IgD-negative memory B cell (primary cell): ENCODE results near the gene YWHAG. TPM values are rescaled to one million over a fixed set of nuclear protein-coding genes. Genes with fewer than 3 reads are reported as not detected.
"Not testable (repeated sequence)": the region's sequence is repeated elsewhere in the genome, so short reads cannot be mapped to it uniquely, and the experiment has no call there.

Experiments used
- H3K27ac Mint-ChIP-seq, 3 donors: one replicate each; pipeline ENCODE4 v1.8.0; 2020 to 2022; ENCODE audit warnings: mild to moderate bottlenecking in 3 of 3, mixed read lengths in 3 of 3, moderate library complexity in 1 of 3
- H3K27me3 Mint-ChIP-seq: one replicate; pipeline ENCODE4 v1.8.0; 2021; ENCODE audit warnings: mixed read lengths
- H3K36me3 Mint-ChIP-seq: one replicate; pipeline ENCODE4 v1.8.0; 2020; ENCODE audit warnings: mild to moderate bottlenecking, mixed read lengths
- H3K4me1 Mint-ChIP-seq, 3 donors: one replicate each; pipeline ENCODE4 v1.8.0; 2020 to 2022; ENCODE audit warnings: mixed read lengths in 3 of 3, mild to moderate bottlenecking in 1 of 3
- H3K4me3 Mint-ChIP-seq, 4 donors: one replicate each; pipeline ENCODE4 v1.8.0; 2020 to 2022; ENCODE audit warnings: mild to moderate bottlenecking in 4 of 4, mixed read lengths in 4 of 4, moderate library complexity in 3 of 4
- H3K9me3 Mint-ChIP-seq, 3 donors: one replicate each; pipeline ENCODE4 v1.8.0; 2020 to 2021; ENCODE audit warnings: mixed read lengths in 3 of 3, mild to moderate bottlenecking in 1 of 3
- polyA plus RNA-seq: library from polyadenylated mRNA; unstranded; fragments of 300-500 nt; fragmentation: Illumina TruSeq; gene quantifications from one replicate; pipeline ENCODE4 v1.2.3, GENCODE V29; 2021

The YWHAG gene
- polyA plus RNA-seq, 1 donor from 2014 or later = 3.5 TPM

- H3K27me3 Mint-ChIP-seq = peaks cover 5% of the 10 kb centered on the region
- no peak overlapping the region for H3K27ac Mint-ChIP-seq
Observed at GRCh38 chr7:76292213-76292573, 66.6 kb downstream of the YWHAG start.

GRCh38 chr7:76291351-76292212, 67.2 kb downstream of the YWHAG start:
- H3K27ac Mint-ChIP-seq = no peak overlapping the region
- no peaks in the 10 kb centered on the region for H3K9me3 Mint-ChIP-seq

More at GRCh38 chr7:76292213-76292573, 66.6 kb downstream of the YWHAG start:
- H3K9me3 Mint-ChIP-seq = no peaks in the 10 kb centered on the region
- no peaks in the 10 kb centered on the region for H3K36me3 Mint-ChIP-seq
- H3K4me1 Mint-ChIP-seq = peaks cover 0 to 7% (median 5%) of the 10 kb centered on the region in 3 donors
- no peak overlapping the region for H3K4me3 Mint-ChIP-seq

GRCh38 chr7:76290847-76291350, 67.9 kb downstream of the YWHAG start:
- not testable (repeated sequence) for H3K36me3 Mint-ChIP-seq, H3K4me1 Mint-ChIP-seq, H3K4me3 Mint-ChIP-seq, H3K9me3 Mint-ChIP-seq, H3K27me3 Mint-ChIP-seq, H3K27ac Mint-ChIP-seq

More at GRCh38 chr7:76291351-76292212, 67.2 kb downstream of the YWHAG start:
- H3K4me3 Mint-ChIP-seq = no peak overlapping the region
- peaks cover 5% of the 10 kb centered on the region for H3K27me3 Mint-ChIP-seq
- H3K36me3 Mint-ChIP-seq = no peaks in the 10 kb centered on the region
- H3K4me1 Mint-ChIP-seq = peaks cover 0 to 7% (median 5%) of the 10 kb centered on the region in 3 donors

- no peaks in the 10 kb centered on the region for H3K36me3 Mint-ChIP-seq
- H3K27me3 Mint-ChIP-seq = peaks cover 17% of the 10 kb centered on the region
- H3K9me3 Mint-ChIP-seq = no peaks in the 10 kb centered on the region
- no peak overlapping the region for H3K27ac Mint-ChIP-seq
- H3K4me1 Mint-ChIP-seq = peaks cover 0 to 6% (median 4%) of the 10 kb centered on the region in 3 donors
- H3K4me3 Mint-ChIP-seq = no peak overlapping the region
Observed at GRCh38 chr7:76286842-76287403, 71.9 kb downstream of the YWHAG start.

GRCh38 chr7:76285604-76286374, 73.0 kb downstream of the YWHAG start:
- H3K27ac Mint-ChIP-seq = no peak overlapping the region
- H3K27me3 Mint-ChIP-seq = peaks cover 22% of the 10 kb centered on the region
- peaks cover 0 to 6% (median 4%) of the 10 kb centered on the region in 3 donors for H3K4me1 Mint-ChIP-seq

GRCh38 chr7:76283254-76284159, 75.3 kb downstream of the YWHAG start:
- Mint-ChIP-seq H3K27me3 (peaks cover 27% of the 10 kb centered on the region), H3K36me3 (no peaks in the 10 kb centered on the region), H3K27ac (no peak overlapping the region), H3K4me3 (peak overlapping the region; percentile 52 to 85 (median 70)), H3K9me3 (peaks cover 0 to 2% (median 0%) of the 10 kb centered on the region in 3 donors), H3K4me1 (peaks cover 4 to 8% (median 8%) of the 10 kb centered on the region in 3 donors)

More at GRCh38 chr7:76285604-76286374, 73.0 kb downstream of the YWHAG start:
- H3K9me3 Mint-ChIP-seq = peaks cover 0 to 2% (median 0%) of the 10 kb centered on the region in 3 donors
- no peaks in the 10 kb centered on the region for H3K36me3 Mint-ChIP-seq
- H3K4me3 Mint-ChIP-seq = no peak overlapping the region

GRCh38 chr7:76282344-76283253, 76.2 kb downstream of the YWHAG start:
- Mint-ChIP-seq H3K27ac (no peak overlapping the region), H3K27me3 (peaks cover 27% of the 10 kb centered on the region), H3K36me3 (no peaks in the 10 kb centered on the region), H3K4me1 (peaks cover 4 to 8% (median 8%) of the 10 kb centered on the region in 3 donors), H3K4me3 (peak overlapping the region in 2 of 4 donors; percentile 83 to 90), H3K9me3 (peaks cover 0 to 2% (median 0%) of the 10 kb centered on the region in 3 donors)

- Mint-ChIP-seq H3K4me1 (peaks cover 4 to 8% (median 8%) of the 10 kb centered on the region in 3 donors), H3K4me3 (peak overlapping the region in 3 of 4 donors; percentile 58 to 90 (median 83)), H3K9me3 (peaks cover 0 to 2% (median 0%) of the 10 kb centered on the region in 3 donors), H3K27me3 (peaks cover 28% of the 10 kb centered on the region), H3K36me3 (no peaks in the 10 kb centered on the region), H3K27ac (no peak overlapping the region)
Observed at GRCh38 chr7:76281706-76282343, 77.0 kb downstream of the YWHAG start.

GRCh38 chr7:76281006-76281705, 77.6 kb downstream of the YWHAG start:
- H3K27ac Mint-ChIP-seq = no peak overlapping the region
- peaks cover 4 to 8% (median 8%) of the 10 kb centered on the region in 3 donors for H3K4me1 Mint-ChIP-seq
- H3K9me3 Mint-ChIP-seq = peaks cover 0 to 2% (median 0%) of the 10 kb centered on the region in 3 donors
- H3K27me3 Mint-ChIP-seq = peaks cover 32% of the 10 kb centered on the region
- H3K4me3 Mint-ChIP-seq = peak overlapping the region in 3 of 4 donors; percentile 80 to 91 (median 82)
- no peaks in the 10 kb centered on the region for H3K36me3 Mint-ChIP-seq

- peaks cover 34% of the 10 kb centered on the region for H3K27me3 Mint-ChIP-seq
- H3K36me3 Mint-ChIP-seq = no peaks in the 10 kb centered on the region
- H3K9me3 Mint-ChIP-seq = peaks cover 0 to 2% (median 0%) of the 10 kb centered on the region in 3 donors
- peaks cover 4 to 8% (median 8%) of the 10 kb centered on the region in 3 donors for H3K4me1 Mint-ChIP-seq
- peak overlapping the region in 1 of 4 donors; percentile 91 for H3K4me3 Mint-ChIP-seq
- H3K27ac Mint-ChIP-seq = no peak overlapping the region
Observed at GRCh38 chr7:76280408-76280807, 78.4 kb downstream of the YWHAG start.

GRCh38 chr7:76278540-76278939, 80.3 kb downstream of the YWHAG start:
- Mint-ChIP-seq H3K27ac (no peak overlapping the region), H3K27me3 (peaks cover 25% of the 10 kb centered on the region), H3K36me3 (no peaks in the 10 kb centered on the region), H3K9me3 (peaks cover 0 to 2% (median 0%) of the 10 kb centered on the region in 3 donors), H3K4me3 (peak overlapping the region in 1 of 4 donors; percentile 28), H3K4me1 (peaks cover 4 to 9% (median 8%) of the 10 kb centered on the region in 3 donors)
